H1 (cell line): ENCODE results near the gene NLGN4Y. TPM values are rescaled to one million over a fixed set of nuclear protein-coding genes. Genes with fewer than 3 reads are reported as not detected.

Source experiments
- CTCF ChIA-PET: fragments of 300-600 bp; sonication (Branson Sonifier 250); formaldehyde crosslinking; loops from one replicate; lab custom pipeline; 2021; ENCODE audit not compliant: partially characterized antibody; lab: Charles Lee
- POLR2A ChIA-PET: fragments of 300-600 bp; sonication (Branson Sonifier 250); formaldehyde crosslinking; loops from one replicate; lab custom pipeline; 2021; ENCODE audit warnings: inconsistent platforms; ENCODE audit not compliant: partially characterized antibody; lab: Charles Lee
- DNase-seq, 2 experiments: peaks; one replicate each; pipeline versions ENCODE4 v3.0.0 to v3.0.0-alpha.2; 2010 to 2022; ENCODE audit warnings: low spot score in 2 of 2, low read depth in 1 of 2, mixed read lengths in 1 of 2
- FAIRE-seq: peaks from 2 replicates; lab custom pipeline; 2011; peaks lifted over from hg19 to GRCh38; lab: Jason Lieb, UNC
- H2AFZ ChIP-seq: 2 replicates; pipeline ENCODE4 v1.8.1; 2012; ENCODE audit warnings: low read length, inconsistent platforms
- H2AK5ac ChIP-seq: 2 replicates; pipeline ENCODE4 v1.6.1; 2013; ENCODE audit warnings: low read depth, low read length
- H2BK120ac ChIP-seq: replicated peaks from 2 replicates; pipeline ENCODE3; 2013; ENCODE audit warnings: low read depth, low read length, inconsistent platforms
- H2BK12ac ChIP-seq: 2 replicates; pipeline ENCODE4 v1.6.1; 2013; ENCODE audit warnings: low read depth, low read length
- H2BK15ac ChIP-seq: 2 replicates; pipeline ENCODE4 v1.6.1; 2013; ENCODE audit warnings: low read length
- H2BK20ac ChIP-seq: 2 replicates; pipeline ENCODE4 v1.6.1; 2013; ENCODE audit warnings: low read length
- H2BK5ac ChIP-seq: 2 replicates; pipeline ENCODE4 v1.6.1; 2013; ENCODE audit warnings: low read depth, low read length
- H3K14ac ChIP-seq: 2 replicates; pipeline ENCODE4 v1.6.1; 2013; ENCODE audit warnings: inconsistent platforms; ENCODE audit not compliant: insufficient read length
- H3K18ac ChIP-seq: 2 replicates; pipeline ENCODE4 v1.6.1; 2013; ENCODE audit warnings: low read length; ENCODE audit errors: extremely low read depth
- H3K23ac ChIP-seq: 2 replicates; pipeline ENCODE4 v1.6.1; 2013; ENCODE audit warnings: inconsistent platforms; ENCODE audit not compliant: insufficient read length
- H3K23me2 ChIP-seq: 2 replicates; pipeline ENCODE4 v1.6.1; 2013; ENCODE audit warnings: low read depth, low read length
- H3K27ac ChIP-seq: 2 replicates; pipeline ENCODE4 v1.6.1; 2011; ENCODE audit warnings: low read depth, low read length, inconsistent platforms
- H3K27me3 ChIP-seq, 4 experiments: replicated peaks in 1 of 4; 1 replicate in 1 of 4; 2 replicates in 3 of 4; pipeline versions ENCODE4 v1.6.1 to v1.8.1; 2011 to 2013; ENCODE audit warnings: low read length in 3 of 4, mild to moderate bottlenecking in 3 of 4, inconsistent platforms in 2 of 4, mixed read lengths in 2 of 4, moderate library complexity in 1 of 4; ENCODE audit not compliant: control insufficient read depth in 3 of 4, insufficient read depth in 3 of 4; ENCODE audit errors: extremely low read depth in 1 of 4
- H3K36me3 ChIP-seq, 4 experiments: 2 replicates each; pipeline versions ENCODE4 v1.6.1 to v1.8.1; 2011 to 2013; ENCODE audit warnings: mild to moderate bottlenecking in 4 of 4, low read length in 3 of 4, moderate library complexity in 2 of 4, control low read depth in 1 of 4, inconsistent platforms in 1 of 4; ENCODE audit not compliant: insufficient read depth in 4 of 4, control insufficient read depth in 2 of 4
- H3K4ac ChIP-seq: replicated peaks from 2 replicates; pipeline ENCODE3; 2013; ENCODE audit warnings: low read length, low read depth, mixed read lengths, inconsistent platforms; ENCODE audit not compliant: insufficient read length
- H3K4me1 ChIP-seq, 4 experiments: replicated peaks in 1 of 4; 1 replicate in 1 of 4; 2 replicates in 3 of 4; pipeline versions ENCODE4 v1.6.1 to v1.8.1; 2011 to 2013; ENCODE audit warnings: low read length in 3 of 4, inconsistent platforms in 2 of 4, mixed read lengths in 1 of 4; ENCODE audit not compliant: insufficient read depth in 4 of 4, control insufficient read depth in 3 of 4
- H3K4me2 ChIP-seq, 2 experiments: 2 replicates each; pipeline versions ENCODE4 v1.6.1 to v1.8.1; 2011 to 2013; ENCODE audit warnings: low read depth in 2 of 2, low read length in 2 of 2, control low read depth in 1 of 2, inconsistent platforms in 1 of 2, mild to moderate bottlenecking in 1 of 2; ENCODE audit not compliant: insufficient read depth in 1 of 2
- H3K4me3 ChIP-seq, 4 experiments: fragments of 200-600, 300-600 bp in 1 of 4; sonication (generic), shearing (Covaris generic), sonication (Bioruptor Twin) in 1 of 4; 2 replicates each; pipeline versions ENCODE4 v1.5.1 to v1.8.1; 2011 to 2016; ENCODE audit warnings: low read length in 4 of 4, low read depth in 3 of 4, control low read depth in 2 of 4, inconsistent platforms in 2 of 4, mild to moderate bottlenecking in 2 of 4, mixed read lengths in 1 of 4, moderate library complexity in 1 of 4; ENCODE audit not compliant: insufficient read depth in 2 of 4; ENCODE audit errors: extremely low read depth in 1 of 4
- H3K56ac ChIP-seq: replicated peaks from 2 replicates; pipeline ENCODE3; 2013; ENCODE audit warnings: low read depth, mild to moderate bottlenecking, mixed read lengths, low read length, inconsistent platforms; ENCODE audit not compliant: insufficient read length
- H3K79me1 ChIP-seq: 2 replicates; pipeline ENCODE4 v1.6.1; 2013; ENCODE audit warnings: low read depth, low read length, control low read depth
- H3K79me2 ChIP-seq, 2 experiments: 2 replicates each; pipeline versions ENCODE4 v1.6.1 to v1.8.1; 2012 to 2013; ENCODE audit warnings: low read length in 2 of 2, mild to moderate bottlenecking in 2 of 2, inconsistent platforms in 1 of 2; ENCODE audit not compliant: insufficient read depth in 2 of 2, control insufficient read depth in 1 of 2
- H3K9ac ChIP-seq, 4 experiments: replicated peaks in 1 of 4; 1 replicate in 1 of 4; 2 replicates in 3 of 4; pipeline versions ENCODE4 v1.6.1 to v1.8.1; 2011 to 2013; ENCODE audit warnings: low read depth in 3 of 4, low read length in 3 of 4, control low read depth in 2 of 4, mild to moderate bottlenecking in 2 of 4, moderate library complexity in 2 of 4, inconsistent platforms in 1 of 4; ENCODE audit errors: extremely low read depth in 1 of 4
- H3K9me3 ChIP-seq, 2 experiments: 2 replicates each; pipeline versions ENCODE4 v1.6.1 to v1.8.1; 2012 to 2013; ENCODE audit warnings: mild to moderate bottlenecking in 2 of 2, moderate library complexity in 2 of 2, control low read depth in 1 of 2, inconsistent platforms in 1 of 2, low read depth in 1 of 2, low read length in 1 of 2, mixed read lengths in 1 of 2; ENCODE audit not compliant: insufficient read depth in 2 of 2
- H4K20me1 ChIP-seq, 2 experiments: replicated peaks in 1 of 2; 2 replicates each; pipeline versions ENCODE3 to v1.8.1; 2011 to 2013; ENCODE audit warnings: inconsistent platforms in 2 of 2, low read length in 2 of 2, mild to moderate bottlenecking in 1 of 2; ENCODE audit not compliant: insufficient read depth in 2 of 2, control insufficient read depth in 1 of 2
- H4K5ac ChIP-seq: 2 replicates; pipeline ENCODE4 v1.6.1; 2013; ENCODE audit warnings: low read length, low read depth, mixed read lengths, inconsistent platforms; ENCODE audit not compliant: insufficient read length
- H4K8ac ChIP-seq: 2 replicates; pipeline ENCODE4 v1.8.0; 2013; ENCODE audit warnings: mild to moderate bottlenecking, moderate library complexity, low read length, inconsistent platforms; ENCODE audit not compliant: insufficient read depth; ENCODE audit errors: extremely low read depth
- H4K91ac ChIP-seq: replicated peaks from 2 replicates; pipeline ENCODE3; 2013; ENCODE audit warnings: low read length, mixed read lengths, inconsistent platforms; ENCODE audit not compliant: insufficient read length
- ASH2L ChIP-seq: fragments of 200-600, 300-600 bp; sonication (generic); IDR thresholded peaks from one replicate; pipeline ENCODE4 v1.7.1; 2017; ENCODE audit warnings: low read length
- BCL11A ChIP-seq, 2 experiments: IDR thresholded peaks; one replicate each; pipeline ENCODE4 v1.6.1; 2011; ENCODE audit warnings: low read depth in 2 of 2, low read length in 2 of 2, mild to moderate bottlenecking in 2 of 2
- SP1 ChIP-seq: IDR thresholded peaks from 2 replicates; pipeline ENCODE4 v1.6.1; 2011; ENCODE audit warnings: low read depth, low read length
- SRF ChIP-seq: IDR thresholded peaks from 2 replicates; pipeline ENCODE4 v1.6.1; 2011; ENCODE audit warnings: mild to moderate bottlenecking, low read depth, low read length, moderate library complexity
- WGBS, 2 experiments: shearing (Covaris generic) in 1 of 2; methylation state at CpG; one replicate each; pipeline versions ENCODE4 v1.1.6 to v1.1.7; 2013 to 2015; ENCODE audit warnings: low lambda C conversion rate in 2 of 2, mixed read lengths in 2 of 2, inconsistent platforms in 1 of 2, low coverage in 1 of 2, missing lambda C conversion rate in 1 of 2; ENCODE audit not compliant: insufficient replicate concordance in 2 of 2, insufficient coverage in 1 of 2, insufficient read length in 1 of 2; ENCODE audit errors: extremely low coverage in 1 of 2, missing lambda C conversion rate in 1 of 2; 5-methylcytosine and 5-hydroxymethylcytosine counted together
- polyA plus RNA-seq, 7 experiments: library from polyadenylated mRNA; depleted of rRNA in 3 of 7; stranded (reverse) in 5 of 7; unstranded in 2 of 7; fragments of >200 nt in 5 of 7; fragments of 200-250 nt in 2 of 7; gene quantifications; 1 replicate in 5 of 7; 2 replicates in 1 of 7; 4 replicates in 1 of 7; pipeline versions ENCODE4 v1.2.1 to v1.2.3, GENCODE V29; 2011 to 2013; ENCODE audit warnings: missing spikeins in 2 of 7, mixed read lengths in 2 of 7
- total RNA-seq: library from RNA; stranded (reverse); fragmentation: NEBNext Ultra II Directional; extraction: Animal tissue kit (Norgen Biotek cat#: 25700); gene quantifications from 2 replicates; pipeline ENCODE4 v1.2.1, GENCODE V29; 2021

NLGN4Y gene
- total and polyA plus RNA-seq, 2 of the 8 experiments (the other 6 are each of a cell fraction or from before 2014, with no cell fraction given) = 35.7 to 51.3 TPM

- Histone ChIP-seq H3K4me3 (no peak overlapping the region), H3K27me3 (no peaks in the 10 kb centered on the region), H3K79me1 (no peaks in the 10 kb centered on the region; the same call in 1 of the 2 replicates), H3K9ac (no peak overlapping the region), H4K91ac (no peak overlapping the region), H2BK5ac (no peak overlapping the region), H2BK15ac (no peak overlapping the region), H4K20me1 (peaks cover 1 to 3% of the 10 kb centered on the region in 2 experiments), H3K4me2 (no peak overlapping the region), H2BK12ac (no peak overlapping the region), H3K36me3 (no peaks in the 10 kb centered on the region; a peak in 1 of 8 replicates), H3K23me2 (peaks cover 3% of the 10 kb centered on the region; the same call in 1 of the 2 replicates), H3K14ac (no peak overlapping the region), H3K79me2 (peaks cover 0 to 26% of the 10 kb centered on the region in 2 experiments; a peak in 3 of 4 replicates), H2AK5ac (no peak overlapping the region), H3K56ac (no peak overlapping the region), H3K18ac (no peak overlapping the region), H3K4ac (no peak overlapping the region), H3K9me3 (no peaks in the 10 kb centered on the region), H3K4me1 (no peaks in the 10 kb centered on the region), H4K5ac (no peak overlapping the region), H4K8ac (no peak overlapping the region), H3K23ac (no peak overlapping the region), H2BK120ac (no peak overlapping the region), H3K27ac (no peak overlapping the region), H2BK20ac (no peak overlapping the region), H2AFZ (no peak overlapping the region)
- 88% methylated on average over 6 of the region's 6 CpGs; no CpG with 5 or more reads in 1 of the 2 experiments for WGBS, 2 experiments
- FAIRE-seq = no peak
- ChIA-PET POLR2A (no interaction called here), CTCF (interaction anchor here (0.6 kb wide), 1 partner anchor 173 kb away, joined by 4 read pairs; no protein-coding TSS in a partner anchor)
- TF ChIP-seq BCL11A (IDR thresholded peaks at IDR 0.05; ENCODE audit: low read depth in 2 of 2, low read length in 2 of 2) (no peak), SP1 (no peak), ASH2L (no peak), SRF (no peak)
- no peak for DNase-seq
Measured at GRCh38 chrY:14644157-14644952, 120.0 kb downstream of the NLGN4Y start.
